UCSD-AML1 (cell line): ENCODE data around the gene TMEM205.

ENCODE experiments used
- DNase-seq: peaks from one replicate; lab custom pipeline; 2025; ENCODE audit not compliant: unreplicated experiment; lab: John Stamatoyannopoulos, UW

TMEM205 gene

GRCh38 chr19:11304936-11305335 lies 41.1 kb downstream of the TMEM205 start:
- no peak for DNase-seq

GRCh38 chr19:11300811-11301120 lies 45.3 kb downstream of the TMEM205 start:
- DNase-seq, result no peak

GRCh38 chr19:11299946-11300810 lies 45.9 kb downstream of the TMEM205 start:
- DNase-seq, result no peak

- no peak for DNase-seq
Observed at GRCh38 chr19:11296264-11296663, 49.8 kb downstream of the TMEM205 start.

- peak; percentile 28 for DNase-seq
Observed at GRCh38 chr19:11295665-11296245, 50.3 kb downstream of the TMEM205 start, which contains the start of gene TSPAN16. Gene TSPAN16, plus strand, starts transcription at chr19:11296160. Its CDS starts 138 bp downstream, at chr19:11296298.

- no peak for DNase-seq
Observed at GRCh38 chr19:11295180-11295579, 50.9 kb downstream of the TMEM205 start.

- peak; percentile 95 for DNase-seq
Observed at GRCh38 chr19:11293433-11294389, 52.4 kb downstream of the TMEM205 start.
